IMR-90 (cell line): ENCODE results near the gene PRKD3. TPM values are rescaled to one million over a fixed set of nuclear protein-coding genes. Genes with fewer than 3 reads are reported as not detected.

Experiments
- ATAC-seq: fragments of 200-7000 bp; cut with Tn5 transposase; 2 replicates; pipeline ENCODE4 v1.9.1; 2020; ENCODE audit warnings: low read depth, mild to moderate bottlenecking, moderate library complexity
- BruUV-seq: library from RNA; stranded (reverse); fragments of 400-500 nt; replicated peaks from 2 replicates; lab custom pipeline; 2021; lab: Mats Ljungman, UMichigan
- CTCF ChIA-PET: fragments of 300-600 bp; formaldehyde crosslinking; extraction: SDS; loops from one replicate; lab custom pipeline; 2021; ENCODE audit warnings: antibody characterized with exemption; lab: Yijun Ruan, JAX
- POLR2A ChIA-PET: fragments of 300-600 bp; sonication (Branson Sonifier 250); formaldehyde crosslinking; loops from one replicate; lab custom pipeline; 2022; ENCODE audit warnings: antibody characterized with exemption; ENCODE audit not compliant: unreplicated experiment; lab: Charles Lee
- DNase-seq: peaks from one replicate; pipeline ENCODE4 v3.0.0; 2013
- H2AFZ ChIP-seq: replicated peaks from 2 replicates; pipeline ENCODE3; 2013; ENCODE audit warnings: low read length, mild to moderate bottlenecking; ENCODE audit not compliant: poor library complexity
- H2AK5ac ChIP-seq: 2 replicates; pipeline ENCODE4 v1.6.1; 2013; ENCODE audit warnings: low read depth, low read length, inconsistent platforms
- H2AK9ac ChIP-seq: replicated peaks from 2 replicates; pipeline ENCODE3; 2013; ENCODE audit warnings: mild to moderate bottlenecking, low read depth, low read length, moderate library complexity; ENCODE audit not compliant: poor library complexity
- H2BK120ac ChIP-seq: 2 replicates; pipeline ENCODE4 v1.6.1; 2013; ENCODE audit warnings: low read depth, low read length, inconsistent platforms
- H2BK15ac ChIP-seq: 3 replicates; pipeline ENCODE4 v1.6.1; 2013; ENCODE audit warnings: low read depth, low read length, inconsistent platforms
- H2BK20ac ChIP-seq: 2 replicates; pipeline ENCODE4 v1.6.1; 2013; ENCODE audit warnings: low read depth, mild to moderate bottlenecking, inconsistent platforms, low read length, moderate library complexity
- H2BK5ac ChIP-seq: 2 replicates; pipeline ENCODE4 v1.6.1; 2013; ENCODE audit warnings: mild to moderate bottlenecking, low read depth, low read length, inconsistent platforms; ENCODE audit not compliant: poor library complexity, severe bottlenecking
- H3K14ac ChIP-seq: replicated peaks from 2 replicates; pipeline ENCODE4 v1.6.1; 2013; ENCODE audit warnings: low read depth, low read length, inconsistent platforms
- H3K18ac ChIP-seq: 2 replicates; pipeline ENCODE4 v1.6.1; 2013; ENCODE audit warnings: low read depth, low read length, control low read depth
- H3K23ac ChIP-seq: 2 replicates; pipeline ENCODE4 v1.6.1; 2013; ENCODE audit warnings: low read depth, low read length, inconsistent platforms
- H3K27ac ChIP-seq: 2 replicates; pipeline ENCODE4 v1.5.1; 2013; ENCODE audit warnings: mild to moderate bottlenecking, control low read depth, low read length; ENCODE audit not compliant: insufficient read depth
- H3K27me3 ChIP-seq: 2 replicates; pipeline ENCODE4 v1.6.1; 2013; ENCODE audit warnings: low read length; ENCODE audit not compliant: control insufficient read depth, insufficient read depth
- H3K36me3 ChIP-seq: 2 replicates; pipeline ENCODE4 v1.6.1; 2013; ENCODE audit warnings: low read length, mixed read lengths; ENCODE audit not compliant: control insufficient read depth, insufficient read depth
- H3K4ac ChIP-seq: 2 replicates; pipeline ENCODE4 v1.6.1; 2013; ENCODE audit warnings: low read depth, low read length, inconsistent platforms
- H3K4me1 ChIP-seq: 2 replicates; pipeline ENCODE4 v1.6.1; 2013; ENCODE audit warnings: low read length, mixed read lengths; ENCODE audit not compliant: control insufficient read depth, insufficient read depth
- H3K4me2 ChIP-seq: 2 replicates; pipeline ENCODE4 v1.6.1; 2013; ENCODE audit warnings: low read depth, mild to moderate bottlenecking, control low read depth, low read length, moderate library complexity
- H3K4me3 ChIP-seq: 2 replicates; pipeline ENCODE4 v1.5.1; 2013; ENCODE audit warnings: low read depth, mild to moderate bottlenecking, control low read depth, low read length, moderate library complexity; ENCODE audit not compliant: insufficient read depth
- H3K56ac ChIP-seq: 2 replicates; pipeline ENCODE4 v1.6.1; 2013; ENCODE audit warnings: low read length, inconsistent platforms; ENCODE audit not compliant: insufficient read depth; ENCODE audit errors: extremely low read depth
- H3K79me1 ChIP-seq, 2 experiments: 2 replicates each; pipeline ENCODE4 v1.6.1; 2013; ENCODE audit warnings: low read length in 2 of 2, inconsistent platforms in 1 of 2, low read depth in 1 of 2
- H3K9ac ChIP-seq: 2 replicates; pipeline ENCODE4 v1.6.1; 2013; ENCODE audit warnings: low read depth, low read length, control low read depth
- H3K9me1 ChIP-seq: 2 replicates; pipeline ENCODE4 v1.6.1; 2013; ENCODE audit warnings: low read length, inconsistent platforms; ENCODE audit not compliant: insufficient read depth
- H3K9me3 ChIP-seq: 2 replicates; pipeline ENCODE4 v1.6.1; 2013; ENCODE audit warnings: low read length; ENCODE audit not compliant: control insufficient read depth, insufficient read depth
- H4K20me1 ChIP-seq: 2 replicates; pipeline ENCODE4 v1.6.1; 2013; ENCODE audit warnings: low read length, inconsistent platforms; ENCODE audit not compliant: insufficient read depth
- H4K5ac ChIP-seq: 2 replicates; pipeline ENCODE4 v1.6.1; 2013; ENCODE audit warnings: mild to moderate bottlenecking, low read depth, low read length, control low read depth
- H4K8ac ChIP-seq, 2 experiments: 2 replicates each; pipeline ENCODE4 v1.6.1; 2013; ENCODE audit warnings: low read depth in 2 of 2, low read length in 2 of 2, control low read depth in 1 of 2, inconsistent platforms in 1 of 2
- H4K91ac ChIP-seq: 2 replicates; pipeline ENCODE4 v1.6.1; 2013; ENCODE audit warnings: low read depth, low read length, inconsistent platforms; ENCODE audit not compliant: insufficient read depth
- CEBPB ChIP-seq: IDR thresholded peaks from 2 replicates; pipeline ENCODE4 v1.6.1; 2012; ENCODE audit warnings: low read depth, low read length, improper control_type of control experiment
- MAZ ChIP-seq: IDR thresholded peaks from 2 replicates; pipeline ENCODE4 v1.6.1; 2012; ENCODE audit warnings: low read depth, mild to moderate bottlenecking, low read length, improper control_type of control experiment, moderate library complexity, borderline replicate concordance
- WGBS, 2 experiments: methylation state at CpG; one replicate each; pipeline versions ENCODE4 v1.1.5 to v1.1.7; 2013; ENCODE audit warnings: missing lambda C conversion rate in 2 of 2; ENCODE audit not compliant: insufficient read length in 1 of 2; ENCODE audit errors: extremely low coverage in 2 of 2; 5-methylcytosine and 5-hydroxymethylcytosine counted together
- dilution Hi-C: fragments of 300-500 bp; cut with HindIII; formaldehyde crosslinking; loops from one replicate; pipeline ENCODE4 v1.14.3; 2018; ENCODE audit warnings: low sequenced_read_pairs; ENCODE audit not compliant: unreplicated experiment
- in situ Hi-C: fragments of 300-500 bp; cut with MboI; formaldehyde crosslinking; loops from 3 replicates; pipeline ENCODE4 v1.14.3; 2019; ENCODE audit warnings: low sequenced_read_pairs, inconsistent platforms, mixed read lengths
- intact Hi-C: fragments of 100-400 bp; cut with micrococcal nuclease; formaldehyde crosslinking; loops from 2 replicates; pipeline ENCODE4 v1.10.0; 2022
- polyA plus RNA-seq, 3 experiments: library from polyadenylated mRNA; depleted of rRNA; stranded (reverse); fragments of >200 nt; gene quantifications; 2 replicates each; pipeline ENCODE4 v1.2.3, GENCODE V29; 2012; ENCODE audit warnings: low replicate concordance in 1 of 3
- total RNA-seq: library from RNA; depleted of rRNA; stranded (reverse); fragments of >200 nt; gene quantifications from 2 replicates; pipeline ENCODE4 v1.2.3, GENCODE V29; 2012

Gene PRKD3
- total and polyA plus RNA-seq, 2 of the 4 experiments (the other 2 are of a cell fraction) = 15.8 to 46.4 TPM

GRCh38 chr2:37367310-37367709, 42.7 kb upstream of the PRKD3 start:
- TF ChIP-seq MAZ (no peak), CEBPB (peak; percentile 18; the same call in 1 of the 2 replicates)
- Histone ChIP-seq H2AK5ac (0 out of 2 replicates have a peak overlapping the region, but pooled peaks have one; percentile 4), H2AK9ac (no peak overlapping the region), H3K9ac (no peak overlapping the region), H3K14ac (no peak overlapping the region), H3K4me2 (no peak overlapping the region), H3K9me1 (no peaks in the 10 kb centered on the region), H2BK5ac (no peak overlapping the region), H2BK20ac (no peak overlapping the region), H3K36me3 (no peaks in the 10 kb centered on the region), H3K4me3 (no peak overlapping the region), H3K18ac (no peak overlapping the region), H3K27ac (no peak overlapping the region), H3K56ac (no peak overlapping the region), H2AFZ (no peak overlapping the region), H2BK120ac (no peak overlapping the region), H4K20me1 (no peaks in the 10 kb centered on the region), H2BK15ac (no peak overlapping the region), H4K5ac (no peak overlapping the region), H3K23ac (no peak overlapping the region), H3K4me1 (no peaks in the 10 kb centered on the region), H3K9me3 (no peaks in the 10 kb centered on the region), H4K8ac (no peak overlapping the region), H3K79me1 (no peaks in the 10 kb centered on the region), H4K91ac (no peak overlapping the region), H3K4ac (no peak overlapping the region), H3K27me3 (peaks cover 7% of the 10 kb centered on the region; the same call in 1 of the 2 replicates)
- BruUV-seq = no TSS peak
- DNase-seq (peak; percentile 46), ATAC-seq (peak; percentile 92)
- POLR2A ChIA-PET = no interaction called here
- intact Hi-C loops (no loop called here), dilution Hi-C loops (no loop called here), in situ Hi-C loops (no loop called here)
- WGBS, 2 experiments = 91% methylated on average over 5 of the region's 7 CpGs; no CpG with 5 or more reads in 1 of the 2 experiments
- CTCF ChIA-PET = interaction anchor here (1.0 kb wide), 1 partner anchor 11 kb away, joined by 3 read pairs; no protein-coding TSS in a partner anchor
